ENCODE results near the gene BCAS3. TPM values are rescaled to one million over a fixed set of nuclear protein-coding genes. Genes with fewer than 3 reads are reported as not detected.

Gene BCAS3
- total RNA-seq, 1 experiment from 2014 or later: 14.4 TPM

DNA sequence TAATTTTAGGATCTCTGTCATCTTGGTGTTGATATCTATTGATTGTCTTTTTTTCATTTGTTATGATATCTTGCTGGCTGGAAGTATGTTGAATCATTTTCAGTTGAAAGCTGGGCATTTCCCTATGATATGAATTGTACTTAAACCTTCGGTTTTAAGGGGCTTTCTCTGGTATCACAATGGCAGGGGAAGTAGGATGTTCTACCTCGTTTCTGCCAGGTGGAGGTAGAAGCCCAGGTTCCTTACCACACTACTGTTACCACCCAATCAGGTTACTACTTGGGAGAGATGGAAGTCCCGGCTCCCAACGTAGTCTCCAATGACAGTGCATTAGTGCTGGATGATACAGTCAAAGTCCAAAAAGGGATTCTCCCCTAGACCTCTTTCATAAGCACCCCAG is 440.3 kb downstream of the BCAS3 start:
- no peaks in the 10 kb centered on the region for H3K9me3 ChIP-seq (ENCODE audit: low read depth, low read length, poor library complexity, severe bottlenecking)
- no peaks in the 10 kb centered on the region for H3K36me3 ChIP-seq (ENCODE audit: insufficient read depth, low read length, poor library complexity, severe bottlenecking)
- H3K4me1 ChIP-seq (ENCODE audit: insufficient read depth, low read length, poor library complexity, severe bottlenecking): no peaks in the 10 kb centered on the region
- TF ChIP-seq CTCF (conservative IDR thresholded peaks at IDR 0.05; ENCODE audit: low read depth, low read length) (no peak), EZH2 (IDR thresholded peaks at IDR 0.05; ENCODE audit: borderline replicate concordance, low read depth, low read length, poor library complexity, severe bottlenecking) (no peak)
- no TSS peak for BruUV-seq (replicated peaks)
- H3K4me3 ChIP-seq (ENCODE audit: low read depth, low read length, poor library complexity, severe bottlenecking): no peak overlapping the region
- H3K27ac ChIP-seq (ENCODE audit: low read depth, low read length, poor library complexity, severe bottlenecking): no peak overlapping the region
- POLR2A ChIA-PET (ENCODE audit: low non-redundant PET): no interaction called here
- no peak for DNase-seq (ENCODE audit: low spot score)
- intact Hi-C loops (cut with micrococcal nuclease; ENCODE audit: unreplicated experiment): no loop called here
- no peaks in the 10 kb centered on the region for H3K27me3 ChIP-seq (replicated peaks; ENCODE audit: insufficient read depth, low read depth, low read length, poor library complexity)
- CTCF ChIA-PET: no interaction called here

DNA sequence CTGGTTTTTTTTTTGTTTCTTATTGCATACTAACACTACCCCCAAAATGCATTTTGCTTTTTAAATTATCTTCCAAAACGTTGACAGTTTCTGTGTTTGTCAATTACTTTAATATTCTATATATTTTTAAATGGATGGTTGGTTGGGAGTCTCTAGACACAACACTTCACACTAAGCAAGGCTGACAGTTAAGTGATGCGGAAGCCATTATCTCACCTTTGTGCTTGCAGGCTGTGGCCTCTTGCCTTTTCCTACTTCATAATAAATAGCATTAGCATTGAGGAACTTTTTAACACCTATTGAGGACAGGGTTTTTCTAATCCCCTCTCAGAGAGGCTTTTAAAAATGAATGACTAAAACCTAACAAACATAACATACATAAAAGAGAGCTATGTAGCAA is 441.2 kb downstream of the BCAS3 start:
- Histone ChIP-seq H3K4me1 (ENCODE audit: insufficient read depth, low read length, poor library complexity, severe bottlenecking) (no peaks in the 10 kb centered on the region), H3K4me3 (ENCODE audit: low read depth, low read length, poor library complexity, severe bottlenecking) (no peak overlapping the region), H3K36me3 (ENCODE audit: insufficient read depth, low read length, poor library complexity, severe bottlenecking) (no peaks in the 10 kb centered on the region), H3K27me3 (replicated peaks; ENCODE audit: insufficient read depth, low read depth, low read length, poor library complexity) (no peaks in the 10 kb centered on the region), H3K9me3 (ENCODE audit: low read depth, low read length, poor library complexity, severe bottlenecking) (no peaks in the 10 kb centered on the region), H3K27ac (ENCODE audit: low read depth, low read length, poor library complexity, severe bottlenecking) (no peak overlapping the region)
- BruUV-seq (replicated peaks): no TSS peak
- DNase-seq (ENCODE audit: low spot score): no peak
- ChIA-PET CTCF (no interaction called here), POLR2A (ENCODE audit: low non-redundant PET) (no interaction called here)
- TF ChIP-seq EZH2 (IDR thresholded peaks at IDR 0.05; ENCODE audit: borderline replicate concordance, low read depth, low read length, poor library complexity, severe bottlenecking): no peak
- no peak for TF ChIP-seq CTCF (conservative IDR thresholded peaks at IDR 0.05; ENCODE audit: low read depth, low read length)
- intact Hi-C loops (cut with micrococcal nuclease; ENCODE audit: unreplicated experiment): no loop called here

DNA sequence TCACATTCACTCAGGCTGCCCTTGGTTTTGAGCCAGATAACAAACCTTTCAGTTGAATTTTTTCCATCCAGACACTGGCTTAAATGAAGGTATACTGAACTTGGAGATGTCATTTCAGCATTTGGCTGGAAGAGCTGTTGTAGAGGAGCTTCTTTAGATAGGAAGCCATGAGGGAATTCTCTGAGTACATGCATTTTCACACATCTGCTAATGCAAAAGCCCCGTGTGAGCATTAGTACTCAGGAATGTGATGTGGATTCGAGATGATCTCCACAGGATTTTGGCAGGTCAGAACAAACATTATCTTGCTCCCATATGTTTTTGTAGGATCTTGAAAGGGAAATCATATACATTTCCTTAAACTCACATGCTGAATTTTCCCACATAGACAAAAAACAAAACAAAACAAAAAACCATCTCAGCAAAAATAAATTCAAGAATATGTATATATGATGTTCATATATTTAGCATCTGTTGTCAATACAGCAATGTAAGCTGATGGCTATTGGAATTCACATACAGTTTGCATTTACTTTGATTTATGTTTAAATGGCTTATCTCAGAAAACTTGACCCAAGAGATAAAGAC is 444.8 kb downstream of the BCAS3 start:
- ChIA-PET CTCF (interaction anchor here (0.7 kb wide), 1 partner anchor 336 kb away, joined by 4 read pairs; no protein-coding TSS in a partner anchor), POLR2A (ENCODE audit: low non-redundant PET) (no interaction called here)
- Histone ChIP-seq H3K4me3 (ENCODE audit: low read depth, low read length, poor library complexity, severe bottlenecking) (no peak overlapping the region), H3K4me1 (ENCODE audit: insufficient read depth, low read length, poor library complexity, severe bottlenecking) (no peaks in the 10 kb centered on the region), H3K9me3 (ENCODE audit: low read depth, low read length, poor library complexity, severe bottlenecking) (no peaks in the 10 kb centered on the region), H3K36me3 (ENCODE audit: insufficient read depth, low read length, poor library complexity, severe bottlenecking) (no peaks in the 10 kb centered on the region), H3K27me3 (replicated peaks; ENCODE audit: insufficient read depth, low read depth, low read length, poor library complexity) (no peaks in the 10 kb centered on the region), H3K27ac (ENCODE audit: low read depth, low read length, poor library complexity, severe bottlenecking) (no peak overlapping the region)
- no TSS peak for BruUV-seq (replicated peaks)
- TF ChIP-seq CTCF (conservative IDR thresholded peaks at IDR 0.05; ENCODE audit: low read depth, low read length) (no peak), EZH2 (IDR thresholded peaks at IDR 0.05; ENCODE audit: borderline replicate concordance, low read depth, low read length, poor library complexity, severe bottlenecking) (no peak)
- no peak for DNase-seq (ENCODE audit: low spot score)
- intact Hi-C loops (cut with micrococcal nuclease; ENCODE audit: unreplicated experiment): loop anchor here (10.0 kb wide), 1 partner anchor 58 kb away; no protein-coding TSS in a partner anchor

Measured in A673 (cell line).